Adrenal gland (tissue), 5 donors: ENCODE results near the gene PCDHGA6.

ENCODE experiments used
- POLR2A ChIP-seq, 2 donors: fragments of 450-650 bp; IDR thresholded peaks; one replicate each; pipeline ENCODE4 v1.6.1; 2017; ENCODE audit warnings: antibody characterized with exemption in 2 of 2, mild to moderate bottlenecking in 2 of 2, moderate library complexity in 1 of 2
- TF ChIP-seq, protein P1 (sequence below), 6 experiments: fragments of 450-650 bp in 4 of 6; fragments of 200-600 bp in 2 of 6; sonication (generic) in 1 of 6; IDR thresholded peaks; 1 replicate in 5 of 6; 2 replicates in 1 of 6; pipeline versions ENCODE4 v1.5.1 to v1.8.0; 2016 to 2021; ENCODE audit warnings: antibody characterized with exemption in 6 of 6, mild to moderate bottlenecking in 2 of 6, moderate library complexity in 1 of 6
- donor health status: DM: no; HTN: no; CAD: no.

DNA sequence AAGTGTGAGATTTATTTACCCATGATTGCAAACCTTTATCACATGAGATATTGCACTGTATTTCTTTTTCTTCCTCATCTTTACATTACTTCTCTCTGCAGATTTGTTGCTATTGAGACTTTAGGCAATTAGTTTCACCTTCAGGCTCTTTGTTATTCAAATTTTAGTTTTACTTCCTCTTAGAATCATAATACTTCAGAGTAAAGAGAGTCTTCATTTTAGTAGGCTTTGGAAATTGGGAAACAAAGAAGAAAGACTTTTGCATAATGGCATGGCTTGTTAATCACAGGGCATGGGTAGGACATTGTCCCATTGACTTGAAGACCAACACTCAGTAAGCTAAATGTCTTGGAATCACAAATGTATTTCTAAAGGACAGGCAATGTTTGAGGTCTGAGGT, 11.0 kb upstream of the PCDHGA6 start:
- TF ChIP-seq, protein P1, sequence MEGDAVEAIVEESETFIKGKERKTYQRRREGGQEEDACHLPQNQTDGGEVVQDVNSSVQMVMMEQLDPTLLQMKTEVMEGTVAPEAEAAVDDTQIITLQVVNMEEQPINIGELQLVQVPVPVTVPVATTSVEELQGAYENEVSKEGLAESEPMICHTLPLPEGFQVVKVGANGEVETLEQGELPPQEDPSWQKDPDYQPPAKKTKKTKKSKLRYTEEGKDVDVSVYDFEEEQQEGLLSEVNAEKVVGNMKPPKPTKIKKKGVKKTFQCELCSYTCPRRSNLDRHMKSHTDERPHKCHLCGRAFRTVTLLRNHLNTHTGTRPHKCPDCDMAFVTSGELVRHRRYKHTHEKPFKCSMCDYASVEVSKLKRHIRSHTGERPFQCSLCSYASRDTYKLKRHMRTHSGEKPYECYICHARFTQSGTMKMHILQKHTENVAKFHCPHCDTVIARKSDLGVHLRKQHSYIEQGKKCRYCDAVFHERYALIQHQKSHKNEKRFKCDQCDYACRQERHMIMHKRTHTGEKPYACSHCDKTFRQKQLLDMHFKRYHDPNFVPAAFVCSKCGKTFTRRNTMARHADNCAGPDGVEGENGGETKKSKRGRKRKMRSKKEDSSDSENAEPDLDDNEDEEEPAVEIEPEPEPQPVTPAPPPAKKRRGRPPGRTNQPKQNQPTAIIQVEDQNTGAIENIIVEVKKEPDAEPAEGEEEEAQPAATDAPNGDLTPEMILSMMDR (IDR thresholded peaks at IDR 0.05): no peak
- no peak for TF ChIP-seq POLR2A (IDR thresholded peaks at IDR 0.05)
